Vagina (tissue), 2 donors: ENCODE measurements around the gene ATP6V0A1.

ENCODE experiments used
- POLR2A ChIP-seq, 2 donors: fragments of 450-650 bp; IDR thresholded peaks; one replicate each; pipeline ENCODE4 v1.6.1; 2017; ENCODE audit warnings: antibody characterized with exemption in 2 of 2, mild to moderate bottlenecking in 2 of 2, moderate library complexity in 2 of 2
- POLR2AphosphoS5 ChIP-seq, 2 donors: sonication (generic); formaldehyde crosslinking; IDR thresholded peaks; one replicate each; pipeline ENCODE4 v1.9.0; 2017; ENCODE audit warnings: antibody characterized with exemption in 2 of 2, mild to moderate bottlenecking in 2 of 2, low read depth in 1 of 2; ENCODE audit not compliant: insufficient read depth in 1 of 2
- TF ChIP-seq, protein P1 (sequence below), 3 experiments: fragments of 450-650 bp in 2 of 3; fragments of 200-600 bp in 1 of 3; sonication (generic) in 1 of 3; IDR thresholded peaks; one replicate each; pipeline ENCODE4 v1.5.1; 2017 to 2019; ENCODE audit warnings: antibody characterized with exemption in 3 of 3, mild to moderate bottlenecking in 2 of 3, moderate library complexity in 2 of 3

DNA sequence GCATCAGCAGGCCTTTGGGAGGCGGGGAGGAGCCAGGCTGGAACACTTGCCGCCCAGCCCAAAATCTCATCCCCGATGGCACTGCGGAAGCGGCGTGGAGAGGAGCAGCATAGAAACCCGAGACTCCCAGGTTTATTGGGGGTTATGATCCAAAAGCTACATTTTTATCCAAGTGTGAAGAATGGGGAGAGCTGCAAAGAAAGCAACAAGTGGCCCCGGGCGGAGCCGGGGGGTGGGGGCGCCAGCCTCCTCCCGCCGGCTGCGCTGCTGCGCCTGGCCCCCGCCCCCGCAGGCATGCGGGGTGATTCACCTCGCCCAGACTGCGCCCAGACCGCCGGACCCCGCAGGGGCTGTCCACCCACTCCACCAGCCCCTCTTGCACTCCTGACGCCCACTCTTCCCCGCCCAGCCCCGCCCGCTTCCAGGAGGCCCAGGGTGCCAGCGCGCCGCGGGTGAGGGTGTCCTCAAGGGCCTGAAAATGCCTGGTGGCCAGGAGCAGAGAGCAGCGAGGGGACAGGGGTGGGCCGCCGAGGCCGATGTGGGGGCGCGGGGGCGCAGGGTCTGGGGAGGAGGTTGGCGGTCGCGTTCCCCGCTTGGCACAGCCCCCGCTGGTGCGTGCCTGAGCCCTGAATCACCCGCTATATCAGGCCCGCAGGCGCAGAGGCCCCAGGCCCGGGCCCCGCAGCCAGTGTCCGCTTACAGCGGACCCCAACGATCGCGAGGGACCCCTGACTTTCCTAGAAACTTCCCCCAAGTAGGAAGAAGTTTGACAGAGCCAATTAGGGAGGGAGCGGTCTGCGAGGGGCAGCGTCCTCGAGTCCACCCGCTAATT, 37.0 kb upstream of the ATP6V0A1 start:
- TF ChIP-seq, protein P1, sequence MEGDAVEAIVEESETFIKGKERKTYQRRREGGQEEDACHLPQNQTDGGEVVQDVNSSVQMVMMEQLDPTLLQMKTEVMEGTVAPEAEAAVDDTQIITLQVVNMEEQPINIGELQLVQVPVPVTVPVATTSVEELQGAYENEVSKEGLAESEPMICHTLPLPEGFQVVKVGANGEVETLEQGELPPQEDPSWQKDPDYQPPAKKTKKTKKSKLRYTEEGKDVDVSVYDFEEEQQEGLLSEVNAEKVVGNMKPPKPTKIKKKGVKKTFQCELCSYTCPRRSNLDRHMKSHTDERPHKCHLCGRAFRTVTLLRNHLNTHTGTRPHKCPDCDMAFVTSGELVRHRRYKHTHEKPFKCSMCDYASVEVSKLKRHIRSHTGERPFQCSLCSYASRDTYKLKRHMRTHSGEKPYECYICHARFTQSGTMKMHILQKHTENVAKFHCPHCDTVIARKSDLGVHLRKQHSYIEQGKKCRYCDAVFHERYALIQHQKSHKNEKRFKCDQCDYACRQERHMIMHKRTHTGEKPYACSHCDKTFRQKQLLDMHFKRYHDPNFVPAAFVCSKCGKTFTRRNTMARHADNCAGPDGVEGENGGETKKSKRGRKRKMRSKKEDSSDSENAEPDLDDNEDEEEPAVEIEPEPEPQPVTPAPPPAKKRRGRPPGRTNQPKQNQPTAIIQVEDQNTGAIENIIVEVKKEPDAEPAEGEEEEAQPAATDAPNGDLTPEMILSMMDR (IDR thresholded peaks at IDR 0.05): no peak
- TF ChIP-seq POLR2AphosphoS5 (IDR thresholded peaks at IDR 0.05; ENCODE audit: insufficient read depth in 1 of 2, low read depth in 1 of 2): peak in 1 of 2 donors; percentile 70
- no peak for TF ChIP-seq POLR2A (IDR thresholded peaks at IDR 0.05)
